Activated CD4-positive, CD25-positive, alpha-beta regulatory T cell treated with anti-CD3 and anti-CD28 coated beads, Interleukin-2, amount 50 U/mL, for 72 hours (primary cell): ENCODE results near the gene CCR8.
A peak's percentile ranks its signal among the peaks of the same experiment; 100 is the strongest.
"Not testable (repeated sequence)": the region's sequence is repeated elsewhere in the genome, so short reads cannot be mapped to it uniquely, and the experiment has no call there.

Source experiments
- DNase-seq: peaks from one replicate; pipeline ENCODE4 v3.0.0; 2021

CCR8 gene

GRCh38 chr3:39351134-39351533 is 21.6 kb downstream of the CCR8 start:
- DNase-seq: not testable (repeated sequence)

- not testable (repeated sequence) for DNase-seq
These were observed 23.8 kb downstream of the CCR8 start for GRCh38 chr3:39353168-39353927.

- no peak for DNase-seq
These were observed 28.8 kb downstream of the CCR8 start for GRCh38 chr3:39358333-39358732.

- DNase-seq: peak; percentile 45
These were observed 31.9 kb downstream of the CCR8 start for GRCh38 chr3:39361252-39361927.

GRCh38 chr3:39362192-39362591 is 32.7 kb downstream of the CCR8 start:
- DNase-seq: no peak

- DNase-seq: no peak
These were observed 33.3 kb downstream of the CCR8 start for GRCh38 chr3:39362812-39363211.

- DNase-seq: not testable (repeated sequence)
These were observed 40.9 kb downstream of the CCR8 start for GRCh38 chr3:39370450-39370849.

- DNase-seq: no peak
These were observed 43.3 kb downstream of the CCR8 start for GRCh38 chr3:39372833-39373232.

GRCh38 chr3:39376959-39377634 is 47.6 kb downstream of the CCR8 start:
- no peak for DNase-seq

GRCh38 chr3:39378088-39378487 is 48.6 kb downstream of the CCR8 start:
- peak; percentile 46 for DNase-seq

- DNase-seq: no peak
These were observed 49.7 kb downstream of the CCR8 start for GRCh38 chr3:39378957-39379777.

- DNase-seq: no peak
These were observed 50.3 kb downstream of the CCR8 start for GRCh38 chr3:39379778-39380155.

GRCh38 chr3:39381432-39381831 is 51.9 kb downstream of the CCR8 start:
- DNase-seq: no peak
